ENCODE measurements around the gene NAALADL2.

NAALADL2 gene

GRCh38 chr3:175692256-175692655, 833.1 kb downstream of the NAALADL2 start:
- ChIA-PET CTCF (no interaction called here), POLR2A (no interaction called here)

GRCh38 chr3:175695251-175695650, 836.1 kb downstream of the NAALADL2 start:
- ChIA-PET POLR2A (no interaction called here), CTCF (no interaction called here)
- no CpG with 5 or more reads among the region's 1 CpG for WGBS (ENCODE audit: insufficient coverage)

More at GRCh38 chr3:175692256-175692655, 833.1 kb downstream of the NAALADL2 start:
- WGBS (ENCODE audit: insufficient coverage) = no CpG with 5 or more reads among the region's 2 CpGs
- H3K36me3 ChIP-seq (ENCODE audit: control insufficient read depth in 4 of 4, insufficient read depth in 4 of 4, low read length in 3 of 4) = no peaks in the 10 kb centered on the region
- H3K27ac ChIP-seq (ENCODE audit: insufficient read depth in 1 of 2, low read depth in 1 of 2, low read length in 2 of 2, poor library complexity in 1 of 2, severe bottlenecking in 2 of 2) = no peak overlapping the region
- H3K9me3 ChIP-seq (ENCODE audit: control extremely low read depth in 1 of 5, control insufficient read depth in 4 of 5, insufficient read depth in 2 of 5, low read depth in 1 of 5, low read length in 4 of 5) = no peaks in the 10 kb centered on the region
- DNase-seq = no peak
- no peaks in the 10 kb centered on the region for H3K27me3 ChIP-seq (replicated peaks in 2 of 5; ENCODE audit: control insufficient read depth in 4 of 5, insufficient read depth in 5 of 5, low read length in 4 of 5)
- H3K4me1 ChIP-seq (ENCODE audit: control extremely low read depth in 1 of 4, control insufficient read depth in 4 of 4, insufficient read depth in 4 of 4, low read length in 3 of 4) = no peaks in the 10 kb centered on the region
- H3K4me3 ChIP-seq (ENCODE audit: control insufficient read depth in 1 of 7, extremely low read depth in 1 of 7, insufficient read depth in 4 of 7, low read depth in 2 of 7, low read length in 6 of 7) = no peak overlapping the region

GRCh38 chr3:175702956-175703355, 843.8 kb downstream of the NAALADL2 start:
- no peak overlapping the region for H3K4me3 ChIP-seq (ENCODE audit: control insufficient read depth in 1 of 7, extremely low read depth in 1 of 7, insufficient read depth in 4 of 7, low read depth in 2 of 7, low read length in 6 of 7)
- H3K27me3 ChIP-seq (replicated peaks in 2 of 5; ENCODE audit: control insufficient read depth in 4 of 5, insufficient read depth in 5 of 5, low read length in 4 of 5) = no peaks in the 10 kb centered on the region
- no peaks in the 10 kb centered on the region for H3K9me3 ChIP-seq (ENCODE audit: control extremely low read depth in 1 of 5, control insufficient read depth in 4 of 5, insufficient read depth in 2 of 5, low read depth in 1 of 5, low read length in 4 of 5)
- POLR2A ChIA-PET = no interaction called here
- H3K4me1 ChIP-seq (ENCODE audit: control extremely low read depth in 1 of 4, control insufficient read depth in 4 of 4, insufficient read depth in 4 of 4, low read length in 3 of 4) = no peaks in the 10 kb centered on the region
- no peak for DNase-seq
- no peak overlapping the region for H3K27ac ChIP-seq (ENCODE audit: insufficient read depth in 1 of 2, low read depth in 1 of 2, low read length in 2 of 2, poor library complexity in 1 of 2, severe bottlenecking in 2 of 2)
- H3K36me3 ChIP-seq (ENCODE audit: control insufficient read depth in 4 of 4, insufficient read depth in 4 of 4, low read length in 3 of 4) = no peaks in the 10 kb centered on the region
- CTCF ChIA-PET = no interaction called here

More at GRCh38 chr3:175695251-175695650, 836.1 kb downstream of the NAALADL2 start:
- no peak overlapping the region for H3K27ac ChIP-seq (ENCODE audit: insufficient read depth in 1 of 2, low read depth in 1 of 2, low read length in 2 of 2, poor library complexity in 1 of 2, severe bottlenecking in 2 of 2)
- no peaks in the 10 kb centered on the region for H3K9me3 ChIP-seq (ENCODE audit: control extremely low read depth in 1 of 5, control insufficient read depth in 4 of 5, insufficient read depth in 2 of 5, low read depth in 1 of 5, low read length in 4 of 5)
- H3K4me1 ChIP-seq (ENCODE audit: control extremely low read depth in 1 of 4, control insufficient read depth in 4 of 4, insufficient read depth in 4 of 4, low read length in 3 of 4) = no peaks in the 10 kb centered on the region
- no peak overlapping the region for H3K4me3 ChIP-seq (ENCODE audit: control insufficient read depth in 1 of 7, extremely low read depth in 1 of 7, insufficient read depth in 4 of 7, low read depth in 2 of 7, low read length in 6 of 7)
- no peak for DNase-seq
- no peaks in the 10 kb centered on the region for H3K36me3 ChIP-seq (ENCODE audit: control insufficient read depth in 4 of 4, insufficient read depth in 4 of 4, low read length in 3 of 4)
- H3K27me3 ChIP-seq (replicated peaks in 2 of 5; ENCODE audit: control insufficient read depth in 4 of 5, insufficient read depth in 5 of 5, low read length in 4 of 5) = no peaks in the 10 kb centered on the region

- WGBS (ENCODE audit: insufficient coverage) = 97% methylated on average over 4 of the region's 6 CpGs
- peak in 1 of 3 donors; percentile 2 for DNase-seq
- no peaks in the 10 kb centered on the region for H3K36me3 ChIP-seq (ENCODE audit: control insufficient read depth in 4 of 4, insufficient read depth in 4 of 4, low read length in 3 of 4)
- H3K9me3 ChIP-seq (ENCODE audit: control extremely low read depth in 1 of 5, control insufficient read depth in 4 of 5, insufficient read depth in 2 of 5, low read depth in 1 of 5, low read length in 4 of 5) = no peaks in the 10 kb centered on the region
- POLR2A ChIA-PET = no interaction called here
- no peaks in the 10 kb centered on the region for H3K27me3 ChIP-seq (replicated peaks in 2 of 5; ENCODE audit: control insufficient read depth in 4 of 5, insufficient read depth in 5 of 5, low read length in 4 of 5)
- CTCF ChIA-PET = no interaction called here
- H3K4me3 ChIP-seq (ENCODE audit: control insufficient read depth in 1 of 7, extremely low read depth in 1 of 7, insufficient read depth in 4 of 7, low read depth in 2 of 7, low read length in 6 of 7) = no peak overlapping the region
- H3K4me1 ChIP-seq (ENCODE audit: control extremely low read depth in 1 of 4, control insufficient read depth in 4 of 4, insufficient read depth in 4 of 4, low read length in 3 of 4) = no peaks in the 10 kb centered on the region
- H3K27ac ChIP-seq (ENCODE audit: insufficient read depth in 1 of 2, low read depth in 1 of 2, low read length in 2 of 2, poor library complexity in 1 of 2, severe bottlenecking in 2 of 2) = no peak overlapping the region
These were observed 845.4 kb downstream of the NAALADL2 start for GRCh38 chr3:175704366-175705055.

GRCh38 chr3:175713268-175713667, 854.1 kb downstream of the NAALADL2 start:
- no peak for DNase-seq
- CTCF ChIA-PET = interaction anchor here (0.7 kb wide), 1 partner anchor 74 kb away, joined by 3 read pairs; no protein-coding TSS in a partner anchor
- Histone ChIP-seq H3K4me1 (ENCODE audit: control extremely low read depth in 1 of 4, control insufficient read depth in 4 of 4, insufficient read depth in 4 of 4, low read length in 3 of 4) (no peaks in the 10 kb centered on the region), H3K9me3 (ENCODE audit: control extremely low read depth in 1 of 5, control insufficient read depth in 4 of 5, insufficient read depth in 2 of 5, low read depth in 1 of 5, low read length in 4 of 5) (no peaks in the 10 kb centered on the region), H3K27me3 (replicated peaks in 2 of 5; ENCODE audit: control insufficient read depth in 4 of 5, insufficient read depth in 5 of 5, low read length in 4 of 5) (no peaks in the 10 kb centered on the region), H3K27ac (ENCODE audit: insufficient read depth in 1 of 2, low read depth in 1 of 2, low read length in 2 of 2, poor library complexity in 1 of 2, severe bottlenecking in 2 of 2) (no peak overlapping the region), H3K36me3 (ENCODE audit: control insufficient read depth in 4 of 4, insufficient read depth in 4 of 4, low read length in 3 of 4) (no peaks in the 10 kb centered on the region), H3K4me3 (ENCODE audit: control insufficient read depth in 1 of 7, extremely low read depth in 1 of 7, insufficient read depth in 4 of 7, low read depth in 2 of 7, low read length in 6 of 7) (no peak overlapping the region)
- POLR2A ChIA-PET = no interaction called here

GRCh38 chr3:175716446-175716845, 857.3 kb downstream of the NAALADL2 start:
- H3K4me3 ChIP-seq (ENCODE audit: control insufficient read depth in 1 of 7, extremely low read depth in 1 of 7, insufficient read depth in 4 of 7, low read depth in 2 of 7, low read length in 6 of 7) = no peak overlapping the region
- no peak overlapping the region for H3K27ac ChIP-seq (ENCODE audit: insufficient read depth in 1 of 2, low read depth in 1 of 2, low read length in 2 of 2, poor library complexity in 1 of 2, severe bottlenecking in 2 of 2)
- H3K4me1 ChIP-seq (ENCODE audit: control extremely low read depth in 1 of 4, control insufficient read depth in 4 of 4, insufficient read depth in 4 of 4, low read length in 3 of 4) = no peaks in the 10 kb centered on the region
- H3K36me3 ChIP-seq (ENCODE audit: control insufficient read depth in 4 of 4, insufficient read depth in 4 of 4, low read length in 3 of 4) = no peaks in the 10 kb centered on the region
- H3K9me3 ChIP-seq (ENCODE audit: control extremely low read depth in 1 of 5, control insufficient read depth in 4 of 5, insufficient read depth in 2 of 5, low read depth in 1 of 5, low read length in 4 of 5) = no peaks in the 10 kb centered on the region
- CTCF ChIA-PET = interaction anchor here (1.1 kb wide), 1 partner anchor 13 kb away, joined by 3 read pairs; no protein-coding TSS in a partner anchor
- no peaks in the 10 kb centered on the region for H3K27me3 ChIP-seq (replicated peaks in 2 of 5; ENCODE audit: control insufficient read depth in 4 of 5, insufficient read depth in 5 of 5, low read length in 4 of 5)
- DNase-seq = no peak
- 91% methylated on average over 2 of the region's 2 CpGs for WGBS (ENCODE audit: insufficient coverage)
- POLR2A ChIA-PET = no interaction called here

- ChIA-PET CTCF (no interaction called here), POLR2A (interaction anchor here (0.6 kb wide), 1 partner anchor 211 kb away, joined by 4 read pairs; no protein-coding TSS in a partner anchor)
- H3K27ac ChIP-seq (ENCODE audit: insufficient read depth in 1 of 2, low read depth in 1 of 2, low read length in 2 of 2, poor library complexity in 1 of 2, severe bottlenecking in 2 of 2) = no peak overlapping the region
- no peaks in the 10 kb centered on the region for H3K27me3 ChIP-seq (replicated peaks in 2 of 5; ENCODE audit: control insufficient read depth in 4 of 5, insufficient read depth in 5 of 5, low read length in 4 of 5)
- no peak for DNase-seq
- no peaks in the 10 kb centered on the region for H3K36me3 ChIP-seq (ENCODE audit: control insufficient read depth in 4 of 4, insufficient read depth in 4 of 4, low read length in 3 of 4)
- H3K4me3 ChIP-seq (ENCODE audit: control insufficient read depth in 1 of 7, extremely low read depth in 1 of 7, insufficient read depth in 4 of 7, low read depth in 2 of 7, low read length in 6 of 7) = no peak overlapping the region
- no peaks in the 10 kb centered on the region for H3K4me1 ChIP-seq (ENCODE audit: control extremely low read depth in 1 of 4, control insufficient read depth in 4 of 4, insufficient read depth in 4 of 4, low read length in 3 of 4)
- H3K9me3 ChIP-seq (ENCODE audit: control extremely low read depth in 1 of 5, control insufficient read depth in 4 of 5, insufficient read depth in 2 of 5, low read depth in 1 of 5, low read length in 4 of 5) = no peaks in the 10 kb centered on the region
- WGBS (ENCODE audit: insufficient coverage) = 100% methylated on average over 1 of the region's 1 CpG
These were observed 867.1 kb downstream of the NAALADL2 start for GRCh38 chr3:175726228-175726627.

Data from common myeloid progenitor, CD34-positive (primary cell).